AG04450 (cell line): ENCODE measurements around the gene ITPR3. TPM values are rescaled to one million over a fixed set of nuclear protein-coding genes. Genes with fewer than 3 reads are reported as not detected.

Experiments
- CTCF ChIA-PET: fragments of 300-600, 350-600 bp; formaldehyde crosslinking; extraction: SDS; loops from one replicate; lab custom pipeline; 2022; ENCODE audit warnings: antibody characterized with exemption, inconsistent platforms; lab: Charles Lee
- POLR2A ChIA-PET: fragments of 350-600 bp; formaldehyde crosslinking; extraction: SDS; loops from one replicate; lab custom pipeline; 2021; ENCODE audit warnings: antibody characterized with exemption, inconsistent platforms; lab: Yijun Ruan, JAX
- DNase-seq: peaks from one replicate; pipeline ENCODE4 v3.0.0-alpha.2; 2011; ENCODE audit warnings: low read depth, low spot score
- H3K27ac ChIP-seq: one replicate; pipeline ENCODE4 v1.5.1; 2012; ENCODE audit warnings: low read depth, low read length, control low read depth
- H3K27me3 ChIP-seq: one replicate; pipeline ENCODE4 v1.6.0; 2012; ENCODE audit warnings: low read length; ENCODE audit not compliant: control insufficient read depth, insufficient read depth
- H3K4me3 ChIP-seq: 2 replicates; pipeline ENCODE4 v1.5.1; 2011; ENCODE audit warnings: mild to moderate bottlenecking, low read depth, low read length, control low read depth
- H3K9me3 ChIP-seq: 2 replicates; pipeline ENCODE4 v1.5.1; 2012; ENCODE audit warnings: low read length; ENCODE audit not compliant: control insufficient read depth, insufficient read depth
- polyA plus RNA-seq: library from polyadenylated mRNA; depleted of rRNA; stranded (reverse); fragments of >200 nt; gene quantifications from 2 replicates; pipeline ENCODE4 v1.2.3, GENCODE V29; 2011
- TF ChIP-seq, protein P1 (sequence below): IDR thresholded peaks from 2 replicates; pipeline ENCODE4 v1.5.1; 2011; ENCODE audit warnings: low read depth, low read length, control low read depth, inconsistent platforms

Gene ITPR3
- polyA plus RNA-seq, 1 experiment = 4.4 TPM

GRCh38 chr6:33585403-33586107 is 35.6 kb upstream of the ITPR3 start:
- H3K4me3 ChIP-seq = peak overlapping the region; percentile 20; the same call in 1 of the 2 replicates
- H3K9me3 ChIP-seq = no peaks in the 10 kb centered on the region
- TF ChIP-seq, protein P1, sequence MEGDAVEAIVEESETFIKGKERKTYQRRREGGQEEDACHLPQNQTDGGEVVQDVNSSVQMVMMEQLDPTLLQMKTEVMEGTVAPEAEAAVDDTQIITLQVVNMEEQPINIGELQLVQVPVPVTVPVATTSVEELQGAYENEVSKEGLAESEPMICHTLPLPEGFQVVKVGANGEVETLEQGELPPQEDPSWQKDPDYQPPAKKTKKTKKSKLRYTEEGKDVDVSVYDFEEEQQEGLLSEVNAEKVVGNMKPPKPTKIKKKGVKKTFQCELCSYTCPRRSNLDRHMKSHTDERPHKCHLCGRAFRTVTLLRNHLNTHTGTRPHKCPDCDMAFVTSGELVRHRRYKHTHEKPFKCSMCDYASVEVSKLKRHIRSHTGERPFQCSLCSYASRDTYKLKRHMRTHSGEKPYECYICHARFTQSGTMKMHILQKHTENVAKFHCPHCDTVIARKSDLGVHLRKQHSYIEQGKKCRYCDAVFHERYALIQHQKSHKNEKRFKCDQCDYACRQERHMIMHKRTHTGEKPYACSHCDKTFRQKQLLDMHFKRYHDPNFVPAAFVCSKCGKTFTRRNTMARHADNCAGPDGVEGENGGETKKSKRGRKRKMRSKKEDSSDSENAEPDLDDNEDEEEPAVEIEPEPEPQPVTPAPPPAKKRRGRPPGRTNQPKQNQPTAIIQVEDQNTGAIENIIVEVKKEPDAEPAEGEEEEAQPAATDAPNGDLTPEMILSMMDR = peak; percentile 95
- no peaks in the 10 kb centered on the region for H3K27me3 ChIP-seq
- POLR2A ChIA-PET = no interaction called here
- no peak overlapping the region for H3K27ac ChIP-seq
- DNase-seq = no peak
- CTCF ChIA-PET = interaction anchor here (0.6 to 3.5 kb wide), 25 partner anchors 11 to 570 kb away, joined by 3 to 22 read pairs (median 4); partner anchors contain the start of genes IP6K3 and UQCC2

- no peak overlapping the region for H3K27ac ChIP-seq
- ChIA-PET POLR2A (interaction anchor here (0.6 kb wide), 1 partner anchor 93 kb away, joined by 3 read pairs; no protein-coding TSS in a partner anchor), CTCF (interaction anchor here (1.0 to 3.5 kb wide), 14 partner anchors 18 to 569 kb away, joined by 3 to 26 read pairs (median 4); partner anchors contain the start of gene UQCC2)
- H3K4me3 ChIP-seq = no peak overlapping the region
- TF ChIP-seq, protein P1 = no peak
- no peaks in the 10 kb centered on the region; the same call in 1 of the 2 replicates for H3K9me3 ChIP-seq
- no peak for DNase-seq
- no peaks in the 10 kb centered on the region for H3K27me3 ChIP-seq
Measured at GRCh38 chr6:33586108-33586640, 34.9 kb upstream of the ITPR3 start.

DNA sequence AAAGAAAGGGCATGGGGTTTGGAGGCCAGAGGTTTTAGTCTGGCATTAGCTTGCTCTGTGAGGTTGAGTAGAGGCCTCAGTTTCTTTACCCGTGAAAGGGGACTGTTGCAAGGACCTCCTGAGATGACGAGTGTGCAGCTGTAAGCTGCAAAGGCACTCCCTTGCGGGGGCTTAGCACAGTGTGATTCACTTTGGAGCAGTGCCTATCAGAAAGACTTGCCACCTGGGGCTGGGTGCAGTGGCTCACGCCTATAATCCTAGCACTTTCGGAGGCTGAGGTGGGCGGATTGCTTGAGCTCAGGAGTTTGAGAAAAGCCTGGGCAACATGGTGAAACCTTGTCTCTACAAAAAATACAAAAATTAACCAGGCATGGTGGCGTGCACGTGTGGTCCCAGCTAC is 33.6 kb upstream of the ITPR3 start:
- CTCF ChIA-PET = interaction anchor here (1.1 to 3.5 kb wide), 7 partner anchors 17 to 175 kb away, joined by 3 to 26 read pairs (median 5); partner anchors contain the start of gene UQCC2
- Histone ChIP-seq H3K27me3 (no peaks in the 10 kb centered on the region), H3K9me3 (no peaks in the 10 kb centered on the region; the same call in 1 of the 2 replicates), H3K4me3 (no peak overlapping the region), H3K27ac (no peak overlapping the region)
- POLR2A ChIA-PET = no interaction called here
- TF ChIP-seq, protein P1 = no peak
- no peak for DNase-seq

- H3K27ac ChIP-seq = no peak overlapping the region
- CTCF ChIA-PET = interaction anchor here (3.1 kb wide), 1 partner anchor 112 kb away, joined by 26 read pairs; no protein-coding TSS in a partner anchor
Measured at GRCh38 chr6:33588894-33589293, 32.2 kb upstream of the ITPR3 start.

More at GRCh38 chr6:33588894-33589293, 32.2 kb upstream of the ITPR3 start:
- no peak overlapping the region for H3K4me3 ChIP-seq
- TF ChIP-seq, protein P1 = no peak
- POLR2A ChIA-PET = no interaction called here
- no peak for DNase-seq
- no peaks in the 10 kb centered on the region for H3K27me3 ChIP-seq
- H3K9me3 ChIP-seq = no peaks in the 10 kb centered on the region; the same call in 1 of the 2 replicates
